B cell (primary cell): ENCODE data around the gene CANT1. TPM values are rescaled to one million over a fixed set of nuclear protein-coding genes. Genes with fewer than 3 reads are reported as not detected.

Source experiments
- ATAC-seq: fragments of 200-7000 bp; cut with Tn5 transposase; one replicate; pipeline ENCODE4 v1.10.0; 2021; ENCODE audit warnings: low read depth, mild to moderate bottlenecking, moderate number of reproducible peaks, moderate library complexity
- CTCF ChIA-PET: fragments of 350-600 bp; sonication (Branson Sonifier 250); formaldehyde crosslinking; loops from one replicate; lab custom pipeline; 2021; ENCODE audit warnings: antibody characterized with exemption, inconsistent platforms; lab: Charles Lee
- POLR2A ChIA-PET: fragments of 350-600 bp; sonication (Branson Sonifier 250); formaldehyde crosslinking; loops from one replicate; lab custom pipeline; 2021; ENCODE audit warnings: antibody characterized with exemption; lab: Charles Lee
- DNase-seq: peaks from one replicate; pipeline ENCODE4 v3.0.0; 2013
- H2AFZ ChIP-seq: 2 replicates; pipeline ENCODE4 v1.6.1; 2012; ENCODE audit warnings: mild to moderate bottlenecking, low read depth, low read length; ENCODE audit not compliant: insufficient read depth, poor library complexity, severe bottlenecking
- H3K27ac ChIP-seq, 2 donors: 1 replicate in 1 of 2; 2 replicates in 1 of 2; pipeline ENCODE4 v1.5.1; 2012 to 2013; ENCODE audit warnings: low read length in 2 of 2, mild to moderate bottlenecking in 2 of 2, moderate library complexity in 1 of 2
- H3K27me3 ChIP-seq, 4 experiments: fragments of 200-600 bp in 1 of 4; sonication (generic) in 1 of 4; replicated peaks in 1 of 4; 1 replicate in 2 of 4; 2 replicates in 2 of 4; pipeline versions ENCODE4 v1.6.1 to v1.7.0; 2013 to 2016; ENCODE audit warnings: low read length in 3 of 4, mild to moderate bottlenecking in 2 of 4, mixed read lengths in 1 of 4, moderate library complexity in 1 of 4; ENCODE audit not compliant: insufficient read depth in 4 of 4, control insufficient read depth in 3 of 4; ENCODE audit errors: control extremely low read depth in 1 of 4
- H3K36me3 ChIP-seq, 2 experiments: replicated peaks in 1 of 2; 1 replicate in 1 of 2; 2 replicates in 1 of 2; pipeline versions ENCODE4 v1.6.1 to v1.7.1; 2013; ENCODE audit warnings: low read length in 1 of 2; ENCODE audit not compliant: insufficient read depth in 2 of 2, control insufficient read depth in 1 of 2; ENCODE audit errors: control extremely low read depth in 1 of 2, extremely low read depth in 1 of 2
- H3K4me1 ChIP-seq, 2 donors: fragments of 200-600 bp in 1 of 2; sonication (generic) in 1 of 2; 1 replicate in 1 of 2; 2 replicates in 1 of 2; pipeline versions ENCODE4 v1.5.1 to v1.6.1; 2013 to 2017; ENCODE audit warnings: low read length in 2 of 2; ENCODE audit not compliant: control insufficient read depth in 2 of 2, insufficient read depth in 2 of 2
- H3K4me2 ChIP-seq: replicated peaks from 2 replicates; pipeline ENCODE3; 2012; ENCODE audit warnings: mild to moderate bottlenecking, low read depth, low read length; ENCODE audit not compliant: poor library complexity, severe bottlenecking
- H3K4me3 ChIP-seq, 5 experiments: fragments of 200-600 bp in 1 of 5; sonication (generic) in 1 of 5; 1 replicate in 3 of 5; 2 replicates in 2 of 5; pipeline versions ENCODE4 v1.5.1 to v1.7.0; 2011 to 2016; ENCODE audit warnings: low read length in 4 of 5, mild to moderate bottlenecking in 4 of 5, low read depth in 2 of 5, control low read depth in 1 of 5, moderate library complexity in 1 of 5; ENCODE audit not compliant: insufficient read depth in 1 of 5; ENCODE audit errors: control extremely low read depth in 1 of 5, extremely low read depth in 1 of 5
- H3K79me2 ChIP-seq: fragments of 200-600 bp; sonication (generic); one replicate; pipeline ENCODE4 v1.6.0; 2016; ENCODE audit warnings: low read length; ENCODE audit not compliant: control insufficient read depth, insufficient read depth
- H3K9ac ChIP-seq: fragments of 200-600 bp; sonication (generic); 2 replicates; pipeline ENCODE4 v1.6.1; 2017; ENCODE audit warnings: mild to moderate bottlenecking, low read length, moderate library complexity
- H3K9me3 ChIP-seq, 3 donors: one replicate each; pipeline versions ENCODE4 v1.6.1 to v1.7.1; 2013; ENCODE audit warnings: low read length in 2 of 3; ENCODE audit not compliant: control insufficient read depth in 2 of 3, insufficient read depth in 1 of 3; ENCODE audit errors: control extremely low read depth in 1 of 3
- H4K20me1 ChIP-seq: 2 replicates; pipeline ENCODE4 v1.6.0; 2012; ENCODE audit warnings: mild to moderate bottlenecking, low read length; ENCODE audit not compliant: insufficient read depth, control insufficient read depth, poor library complexity, severe bottlenecking
- H3K27ac Mint-ChIP-seq: one replicate; pipeline ENCODE4 v1.8.0; 2021; ENCODE audit warnings: mixed read lengths
- H3K27me3 Mint-ChIP-seq: one replicate; pipeline ENCODE4 v1.8.0; 2021; ENCODE audit warnings: mixed read lengths
- H3K4me1 Mint-ChIP-seq: one replicate; pipeline ENCODE4 v1.8.0; 2021; ENCODE audit warnings: mixed read lengths
- H3K4me3 Mint-ChIP-seq: one replicate; pipeline ENCODE4 v1.8.0; 2021; ENCODE audit warnings: mixed read lengths
- H3K9me3 Mint-ChIP-seq: one replicate; pipeline ENCODE4 v1.8.0; 2022; ENCODE audit warnings: mixed read lengths; ENCODE audit not compliant: insufficient read depth
- EZH2 ChIP-seq: IDR thresholded peaks from 2 replicates; pipeline ENCODE4 v1.6.1; 2012; ENCODE audit warnings: borderline replicate concordance, low read depth, mild to moderate bottlenecking, moderate library complexity, low read length; ENCODE audit not compliant: insufficient read depth, poor library complexity, severe bottlenecking
- WGBS: methylation state at CpG from one replicate; pipeline ENCODE4 v1.1.5; 2013; ENCODE audit warnings: missing lambda C conversion rate; ENCODE audit not compliant: insufficient coverage; 5-methylcytosine and 5-hydroxymethylcytosine counted together
- intact Hi-C: fragments of 100-400 bp; cut with micrococcal nuclease; formaldehyde crosslinking; loops from one replicate; pipeline ENCODE4 v1.10.0; 2022
- polyA plus RNA-seq: library from polyadenylated mRNA; depleted of rRNA; stranded (reverse); fragments of >200 nt; gene quantifications from 2 replicates; pipeline ENCODE4 v1.2.3, GENCODE V29; 2012
- total RNA-seq, 2 donors: library from RNA; stranded (reverse); fragments of 120-200 nt in 1 of 2; gene quantifications; 1 replicate in 1 of 2; 2 replicates in 1 of 2; pipeline versions ENCODE4 v1.2.3 to v1.2.4, GENCODE V29; 2013 to 2022
- TF ChIP-seq, protein P1 (sequence below): fragments of 200-600 bp; IDR thresholded peaks from one replicate; pipeline ENCODE4 v1.8.0; 2022; ENCODE audit warnings: antibody characterized with exemption, mild to moderate bottlenecking

CANT1 gene
- total and polyA plus RNA-seq, 2 donors (not counting 1 experiment from before 2014, with no cell fraction given), result 17.3 to 44.2 TPM

DNA sequence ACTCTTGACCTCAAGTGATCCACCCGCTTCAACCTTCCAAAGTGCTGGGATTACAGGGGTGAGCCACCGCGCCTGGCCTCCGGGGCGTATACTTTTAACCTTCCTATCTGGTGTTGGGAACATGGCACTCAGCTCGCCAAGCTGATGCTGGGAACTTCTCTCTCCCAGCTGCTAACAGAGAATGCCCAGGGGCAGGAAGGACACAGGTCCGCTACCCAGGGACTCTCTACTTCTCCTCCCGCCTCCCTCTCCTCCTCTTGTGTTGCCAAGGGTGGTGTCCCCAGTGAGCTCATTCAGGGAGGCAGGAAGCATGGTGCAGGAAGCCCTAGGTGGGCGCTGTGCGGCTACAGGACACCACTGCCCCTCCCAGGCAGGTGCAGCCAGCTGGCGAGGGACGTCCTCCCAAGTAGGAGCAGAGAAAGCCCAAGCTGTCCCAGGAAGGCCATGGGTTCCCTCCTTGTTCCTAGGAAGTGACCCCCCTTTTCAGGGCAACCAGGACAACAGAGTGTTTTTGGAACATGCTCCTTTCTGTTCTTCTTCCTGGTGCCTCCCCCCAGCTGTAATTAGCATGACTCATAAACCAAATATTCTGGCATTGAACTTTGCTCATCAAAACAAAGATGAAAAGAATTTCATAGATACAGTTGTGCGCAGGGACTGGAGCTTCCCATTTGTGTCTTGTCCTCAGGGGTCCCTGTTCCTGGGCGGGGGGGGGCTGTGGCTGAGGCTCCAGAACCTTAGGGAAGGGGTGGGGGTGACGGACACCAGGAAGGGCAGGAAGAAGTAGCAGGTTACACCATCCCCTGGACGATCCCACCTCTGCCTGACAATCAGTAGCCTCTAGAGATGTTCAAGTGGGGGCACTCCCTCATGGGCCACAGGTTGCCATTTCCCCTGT, 17.1 kb upstream of the CANT1 start:
- intact Hi-C loops, result no loop called here
- TF ChIP-seq, protein P1, sequence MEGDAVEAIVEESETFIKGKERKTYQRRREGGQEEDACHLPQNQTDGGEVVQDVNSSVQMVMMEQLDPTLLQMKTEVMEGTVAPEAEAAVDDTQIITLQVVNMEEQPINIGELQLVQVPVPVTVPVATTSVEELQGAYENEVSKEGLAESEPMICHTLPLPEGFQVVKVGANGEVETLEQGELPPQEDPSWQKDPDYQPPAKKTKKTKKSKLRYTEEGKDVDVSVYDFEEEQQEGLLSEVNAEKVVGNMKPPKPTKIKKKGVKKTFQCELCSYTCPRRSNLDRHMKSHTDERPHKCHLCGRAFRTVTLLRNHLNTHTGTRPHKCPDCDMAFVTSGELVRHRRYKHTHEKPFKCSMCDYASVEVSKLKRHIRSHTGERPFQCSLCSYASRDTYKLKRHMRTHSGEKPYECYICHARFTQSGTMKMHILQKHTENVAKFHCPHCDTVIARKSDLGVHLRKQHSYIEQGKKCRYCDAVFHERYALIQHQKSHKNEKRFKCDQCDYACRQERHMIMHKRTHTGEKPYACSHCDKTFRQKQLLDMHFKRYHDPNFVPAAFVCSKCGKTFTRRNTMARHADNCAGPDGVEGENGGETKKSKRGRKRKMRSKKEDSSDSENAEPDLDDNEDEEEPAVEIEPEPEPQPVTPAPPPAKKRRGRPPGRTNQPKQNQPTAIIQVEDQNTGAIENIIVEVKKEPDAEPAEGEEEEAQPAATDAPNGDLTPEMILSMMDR, result no peak
- TF ChIP-seq EZH2, result no peak
- no peaks in the 10 kb centered on the region for H3K79me2 ChIP-seq
- no peak for DNase-seq
- ChIA-PET CTCF (interaction anchor here (0.7 to 2.5 kb wide), 3 partner anchors 15 to 33 kb away, joined by 3 to 8 read pairs (median 7); no protein-coding TSS in a partner anchor), POLR2A (no interaction called here)
- peaks cover 0 to 4% (median 0%) of the 10 kb centered on the region in 3 donors for H3K9me3 ChIP-seq
- H3K27ac ChIP-seq, result no peak overlapping the region
- H3K4me3 Mint-ChIP-seq, result peak overlapping the region; percentile 34
- WGBS, result 81% methylated on average over 15 of the region's 16 CpGs
- no peaks in the 10 kb centered on the region for H3K9me3 Mint-ChIP-seq
- H3K36me3 ChIP-seq, result no peaks in the 10 kb centered on the region
- H3K4me3 ChIP-seq, result no peak overlapping the region
- no peak overlapping the region for H3K27ac Mint-ChIP-seq
- no peak overlapping the region for H3K9ac ChIP-seq
- H3K4me2 ChIP-seq, result no peak overlapping the region
- H4K20me1 ChIP-seq, result no peaks in the 10 kb centered on the region
- peaks cover 0 to 50% (median 17%) of the 10 kb centered on the region in 4 experiments for H3K27me3 ChIP-seq
- peaks cover 12 to 14% of the 10 kb centered on the region in 2 donors for H3K4me1 ChIP-seq
- H2AFZ ChIP-seq, result no peak overlapping the region
- H3K27me3 Mint-ChIP-seq, result peaks cover 60% of the 10 kb centered on the region
- no peak for ATAC-seq
- peaks cover 9% of the 10 kb centered on the region for H3K4me1 Mint-ChIP-seq
